Activated CD8-positive, alpha-beta T cell treated with anti-CD3 and anti-CD28 coated beads for 36 hours (primary cell): Measurements from ENCODE around the gene COPS7A. TPM values are rescaled to one million over a fixed set of nuclear protein-coding genes. Genes with fewer than 3 reads are reported as not detected.

ENCODE experiments used
- ATAC-seq: fragments of 200-7000 bp; cut with Tn5 transposase; one replicate; pipeline ENCODE4 v1.10.0; 2021; ENCODE audit warnings: mild to moderate bottlenecking, moderate library complexity
- CTCF ChIA-PET: fragments of 350-600 bp; sonication (Branson Sonifier 250); formaldehyde crosslinking; loops from one replicate; lab custom pipeline; 2021; ENCODE audit warnings: antibody characterized with exemption; lab: Charles Lee
- POLR2A ChIA-PET: fragments of 350-600 bp; sonication (Branson Sonifier 250); formaldehyde crosslinking; loops from one replicate; lab custom pipeline; 2021; ENCODE audit warnings: antibody characterized with exemption; lab: Charles Lee
- DNase-seq: peaks from one replicate; pipeline ENCODE4 v3.0.0-alpha.2; 2020
- H3K27ac Mint-ChIP-seq: one replicate; pipeline ENCODE4 v1.8.0; 2021; ENCODE audit warnings: mild to moderate bottlenecking, mixed read lengths
- H3K27me3 Mint-ChIP-seq: one replicate; pipeline ENCODE4 v1.8.0; 2021; ENCODE audit warnings: mixed read lengths
- H3K36me3 Mint-ChIP-seq: one replicate; pipeline ENCODE4 v1.8.0; 2021; ENCODE audit warnings: low read depth, mixed read lengths
- H3K4me1 Mint-ChIP-seq: one replicate; pipeline ENCODE4 v1.8.0; 2021; ENCODE audit warnings: low read depth, mixed read lengths
- H3K4me3 Mint-ChIP-seq: one replicate; pipeline ENCODE4 v1.8.0; 2021; ENCODE audit warnings: mild to moderate bottlenecking, moderate library complexity, mixed read lengths
- H3K9me3 Mint-ChIP-seq: one replicate; pipeline ENCODE4 v1.8.0; 2021; ENCODE audit warnings: mixed read lengths
- CTCF ChIP-seq: fragments of 200-600 bp; IDR thresholded peaks from one replicate; pipeline ENCODE4 v1.8.0; 2022; ENCODE audit warnings: antibody characterized with exemption, mild to moderate bottlenecking
- intact Hi-C: fragments of 100-400 bp; cut with micrococcal nuclease; formaldehyde crosslinking; loops from one replicate; pipeline ENCODE4 v1.10.0; 2022
- total RNA-seq, 2 experiments: library from RNA; stranded (reverse); gene quantifications; one replicate each; pipeline ENCODE4 v1.2.3, GENCODE V29; 2021

COPS7A gene
- total RNA-seq, 2 experiments from 2014 or later, result 35.9 to 38.8 TPM

- ChIA-PET CTCF (interaction anchor here (0.7 to 16.4 kb wide), 35 partner anchors 9 to 355 kb away, joined by 3 to 341 read pairs (median 5); partner anchors contain the start of genes C1RL, CD4, CDCA3 and COPS7A), POLR2A (interaction anchor here (1.0 to 5.1 kb wide), 21 partner anchors 8 to 118 kb away, joined by 3 to 31 read pairs (median 9); partner anchors contain the start of genes CDCA3, COPS7A, LAG3 and P3H3)
- no peak for DNase-seq
- H3K4me3 Mint-ChIP-seq, result peak overlapping the region; percentile 91
- H3K27me3 Mint-ChIP-seq, result peaks cover 1% of the 10 kb centered on the region
- peak; percentile 88 for TF ChIP-seq CTCF
- ATAC-seq, result no peak
- peaks cover 27% of the 10 kb centered on the region for H3K4me1 Mint-ChIP-seq
- peak overlapping the region; percentile 99 for H3K27ac Mint-ChIP-seq
- intact Hi-C loops, result loop anchor here (5.0 kb wide), 1 partner anchor 73 kb away; the partner anchor contains the start of gene P3H3
- no peaks in the 10 kb centered on the region for H3K9me3 Mint-ChIP-seq
- H3K36me3 Mint-ChIP-seq, result peaks cover 22% of the 10 kb centered on the region
Measured at GRCh38 chr12:6753772-6754356, 30.0 kb downstream of the COPS7A start.

- ATAC-seq (no peak), DNase-seq (no peak)
- H3K27ac Mint-ChIP-seq, result no peak overlapping the region
- POLR2A ChIA-PET, result interaction anchor here (1.5 to 5.1 kb wide), 12 partner anchors 9 to 117 kb away, joined by 3 to 31 read pairs (median 15); partner anchors contain the start of genes CDCA3, COPS7A, P3H3 and PTMS
- H3K4me1 Mint-ChIP-seq, result peaks cover 29% of the 10 kb centered on the region
- H3K9me3 Mint-ChIP-seq, result no peaks in the 10 kb centered on the region
- intact Hi-C loops, result loop anchor here (5.0 kb wide), 1 partner anchor 73 kb away; the partner anchor contains the start of gene P3H3
- peaks cover 1% of the 10 kb centered on the region for H3K27me3 Mint-ChIP-seq
- H3K36me3 Mint-ChIP-seq, result peaks cover 20% of the 10 kb centered on the region
- no peak overlapping the region for H3K4me3 Mint-ChIP-seq
- CTCF ChIA-PET, result interaction anchor here (0.7 to 16.4 kb wide), 30 partner anchors 9 to 150 kb away, joined by 3 to 341 read pairs (median 8); partner anchors contain the start of genes CD4, CDCA3, COPS7A and GNB3
- TF ChIP-seq CTCF, result no peak
Measured at GRCh38 chr12:6754411-6754810, 30.6 kb downstream of the COPS7A start.

- intact Hi-C loops, result no loop called here
Measured at GRCh38 chr12:6757028-6757690, 33.3 kb downstream of the COPS7A start.

GRCh38 chr12:6758506-6759095, 34.8 kb downstream of the COPS7A start:
- intact Hi-C loops, result no loop called here
- ChIA-PET POLR2A (interaction anchor here (1.2 to 1.7 kb wide), 3 partner anchors 14 to 56 kb away, joined by 3 to 7 read pairs (median 5); partner anchors contain the start of genes COPS7A and LAG3), CTCF (interaction anchor here (1.0 to 16.4 kb wide), 6 partner anchors 8 to 70 kb away, joined by 3 to 341 read pairs (median 6); partner anchors contain the start of genes COPS7A, GPR162, P3H3 and PTMS)
- no peaks in the 10 kb centered on the region for H3K9me3 Mint-ChIP-seq
- DNase-seq, result peak; percentile 34
- H3K4me3 Mint-ChIP-seq, result no peak overlapping the region
- no peak for TF ChIP-seq CTCF
- H3K27ac Mint-ChIP-seq, result no peak overlapping the region
- peaks cover 9% of the 10 kb centered on the region for H3K27me3 Mint-ChIP-seq
- peak; percentile 29 for ATAC-seq
- peaks cover 16% of the 10 kb centered on the region for H3K4me1 Mint-ChIP-seq
- H3K36me3 Mint-ChIP-seq, result no peaks in the 10 kb centered on the region

More at GRCh38 chr12:6757028-6757690, 33.3 kb downstream of the COPS7A start:
- ChIA-PET CTCF (interaction anchor here (1.0 to 16.4 kb wide), 5 partner anchors 9 to 71 kb away, joined by 3 to 341 read pairs (median 4); partner anchors contain the start of genes COPS7A, GPR162, P3H3 and PTMS), POLR2A (interaction anchor here (0.6 to 1.2 kb wide), 2 partner anchors 9 to 13 kb away, joined by 3 read pairs; partner anchors contain the start of gene PTMS)
- Mint-ChIP-seq H3K4me1 (peaks cover 17% of the 10 kb centered on the region), H3K4me3 (no peak overlapping the region), H3K27me3 (peaks cover 1% of the 10 kb centered on the region), H3K36me3 (peaks cover 2% of the 10 kb centered on the region), H3K27ac (no peak overlapping the region), H3K9me3 (no peaks in the 10 kb centered on the region)
- no peak for ATAC-seq
- TF ChIP-seq CTCF, result no peak
- no peak for DNase-seq
